HG02610 (cell line): ENCODE measurements around the gene SLC44A4.
"Not testable (repeated sequence)": the region's sequence is repeated elsewhere in the genome, so short reads cannot be mapped to it uniquely, and the experiment has no call there.

Experiments used
- ATAC-seq: cut with Tn5 transposase; IDR thresholded peaks from one replicate; pipeline ENCODE4 v1.9.1; 2021; ENCODE audit warnings: mild to moderate bottlenecking, moderate library complexity; ENCODE audit not compliant: unreplicated experiment

Gene SLC44A4

DNA sequence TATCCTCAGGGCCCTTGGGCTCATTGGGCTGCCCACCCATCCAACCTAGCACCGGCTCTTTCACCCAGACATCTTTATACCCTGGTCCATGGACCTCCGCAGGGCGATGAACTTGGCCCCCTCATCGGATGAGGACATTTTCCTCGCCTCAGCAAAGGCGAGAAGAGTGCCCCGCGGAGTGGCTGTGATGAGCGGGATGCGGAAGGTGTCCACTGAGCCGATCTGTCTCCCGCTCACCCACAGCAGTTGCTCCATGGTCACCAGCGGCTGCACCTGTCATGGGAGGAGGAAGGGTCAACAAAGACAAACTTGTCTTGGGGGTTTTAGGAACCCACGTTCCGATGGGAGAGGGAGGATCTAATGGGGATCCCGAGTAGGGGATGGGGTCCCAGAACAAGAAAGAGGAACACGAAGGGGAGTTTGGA lies 16.9 kb downstream of the SLC44A4 start:
- no peak for ATAC-seq

DNA sequence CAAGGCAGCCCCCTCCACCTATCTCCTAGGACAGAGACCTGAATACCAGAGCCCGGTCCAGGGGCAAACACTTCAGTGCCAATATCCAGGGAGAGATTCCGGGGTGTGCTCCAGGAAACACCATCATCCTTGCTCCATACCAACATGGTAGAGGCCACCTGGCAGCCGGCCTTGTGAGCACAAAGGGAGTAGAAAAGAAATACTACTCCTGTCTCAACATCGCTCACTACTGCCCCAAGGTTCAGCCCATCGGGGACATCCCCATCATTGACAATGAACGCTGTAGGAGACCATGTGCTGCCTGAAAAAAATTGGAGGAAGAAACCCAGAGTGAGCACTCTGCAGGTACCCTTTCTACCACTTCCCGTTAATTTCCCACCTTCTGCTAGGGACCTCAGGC lies 17.6 kb downstream of the SLC44A4 start:
- ATAC-seq: no peak

DNA sequence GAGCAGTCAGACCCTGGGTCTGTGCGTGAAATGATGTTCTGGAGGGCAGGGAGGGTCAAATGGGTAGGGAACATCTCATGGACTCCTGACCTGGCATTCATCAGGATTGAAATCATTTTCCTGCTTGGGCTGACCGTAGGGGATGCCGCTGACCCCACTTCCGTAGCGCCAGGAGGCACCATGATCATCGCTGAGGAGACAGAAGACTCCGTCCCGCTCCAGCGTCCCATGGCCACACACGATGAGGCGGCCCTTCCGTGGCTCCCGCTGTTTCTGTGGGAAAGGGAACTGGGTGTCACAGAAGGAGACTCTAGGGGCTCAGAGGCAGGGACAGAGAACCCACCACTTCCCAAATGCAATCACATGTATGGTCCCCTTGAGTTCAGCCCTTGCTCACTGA lies 18.4 kb downstream of the SLC44A4 start:
- ATAC-seq: no peak

DNA sequence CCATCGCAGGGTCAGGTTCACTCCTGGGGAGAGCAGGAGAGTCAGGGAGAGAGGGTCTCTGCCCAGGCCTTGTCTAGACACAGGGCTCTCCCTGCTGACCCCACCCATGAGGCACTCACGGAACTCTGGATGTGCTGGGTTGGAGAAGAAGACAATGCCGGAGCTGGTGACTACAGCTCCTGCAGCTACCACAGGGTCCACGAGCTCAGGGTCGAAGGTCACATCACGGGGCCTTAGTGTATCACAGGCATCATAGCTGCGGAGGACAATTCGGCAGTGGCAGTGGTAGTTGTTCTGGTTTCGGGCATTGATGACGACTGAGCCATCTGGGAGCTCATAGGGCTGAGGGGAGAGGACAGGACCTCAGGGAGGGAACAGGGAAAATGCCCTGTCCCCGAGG lies 18.9 kb downstream of the SLC44A4 start:
- ATAC-seq: no peak

DNA sequence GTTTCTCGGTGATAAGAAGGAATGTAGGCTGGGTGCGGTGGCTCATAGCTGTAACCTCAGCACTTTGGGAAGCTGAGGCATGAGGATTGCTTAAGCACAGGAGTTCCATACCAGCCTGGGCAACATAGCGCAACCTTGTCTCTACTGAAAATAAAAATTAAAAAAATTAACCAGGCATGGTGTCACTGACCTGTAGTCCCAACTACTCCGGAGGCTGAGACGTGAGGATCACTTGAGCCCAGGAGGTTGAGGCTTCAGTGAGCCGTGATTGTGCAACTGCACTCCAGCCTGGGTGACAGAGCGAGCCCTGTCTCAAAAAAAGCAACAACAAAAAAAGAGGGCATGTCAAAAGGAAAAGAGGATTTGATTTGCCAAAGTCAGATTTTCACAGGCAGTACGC lies 20.1 kb downstream of the SLC44A4 start:
- ATAC-seq: no peak

DNA sequence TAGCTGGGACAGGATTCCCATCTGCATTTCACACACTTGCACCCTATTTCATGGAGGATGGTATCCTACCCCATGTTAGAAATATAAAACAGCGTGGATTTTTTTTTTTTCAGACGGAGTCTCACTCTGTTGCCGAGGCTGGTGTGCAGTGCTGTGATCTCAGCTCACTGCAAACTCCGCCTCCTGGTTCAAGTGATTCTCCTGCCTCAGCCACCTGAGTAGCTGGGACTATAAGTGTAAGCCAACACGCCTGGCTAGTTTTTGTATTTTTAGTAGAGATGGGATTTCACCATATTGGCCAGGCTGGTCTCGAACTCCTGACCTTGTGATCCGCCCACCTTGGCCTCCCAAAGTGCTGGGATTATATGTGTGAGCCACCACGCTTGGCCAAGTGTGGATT lies 21.0 kb downstream of the SLC44A4 start:
- not testable (repeated sequence) for ATAC-seq

DNA sequence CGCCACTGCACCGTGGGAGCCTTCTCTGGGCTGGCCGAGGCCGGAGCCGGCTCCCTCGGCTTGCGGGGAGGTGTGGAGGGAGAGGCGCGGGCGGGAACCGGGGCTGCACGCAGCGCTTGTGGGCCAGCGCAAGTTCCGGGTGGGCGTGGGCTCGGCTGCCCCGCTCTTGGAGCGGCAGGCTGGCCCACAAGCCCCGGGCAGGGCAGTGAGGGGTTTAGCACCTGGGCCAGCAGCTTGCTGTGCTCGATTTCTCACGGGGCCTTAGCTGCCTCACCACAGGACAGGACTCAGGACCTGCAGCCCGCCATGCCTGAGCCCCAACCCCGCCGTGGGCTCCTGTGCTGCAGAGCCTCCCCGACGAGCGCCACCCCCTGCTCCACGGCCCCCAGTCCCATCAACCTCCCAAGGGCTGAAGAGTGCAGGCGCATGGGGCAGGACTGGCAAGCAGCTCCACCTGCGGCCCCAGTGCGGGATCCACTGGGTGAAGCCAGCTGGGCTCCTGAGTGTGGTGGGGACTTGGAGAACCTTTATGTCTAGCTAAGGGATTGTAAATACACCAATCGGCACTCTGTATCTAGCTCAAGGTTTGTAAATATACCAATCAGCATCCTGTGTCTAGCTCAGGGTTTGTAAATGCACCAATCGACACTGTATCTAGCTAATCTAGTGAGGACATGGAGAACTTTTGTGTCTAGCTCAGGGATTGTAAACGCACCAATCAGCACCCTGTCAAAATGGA lies 26.6 kb downstream of the SLC44A4 start:
- ATAC-seq: not testable (repeated sequence)

DNA sequence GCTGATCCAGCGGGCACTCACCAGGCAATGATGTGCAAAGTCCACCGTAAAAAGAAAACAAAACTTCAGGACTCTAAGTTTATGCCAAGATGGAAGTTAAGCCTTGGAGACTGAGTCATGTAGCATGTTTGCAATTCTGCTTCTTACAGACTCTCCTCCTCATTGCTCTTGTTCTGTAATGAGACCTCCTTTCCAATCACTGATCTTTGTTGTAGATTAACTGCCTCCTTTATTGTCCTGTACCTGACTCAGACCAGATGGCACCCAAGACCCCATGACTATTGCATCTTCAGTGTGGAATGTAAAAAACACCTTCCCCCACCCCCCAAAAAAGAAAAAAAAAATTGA lies 27.3 kb downstream of the SLC44A4 start:
- no peak for ATAC-seq

DNA sequence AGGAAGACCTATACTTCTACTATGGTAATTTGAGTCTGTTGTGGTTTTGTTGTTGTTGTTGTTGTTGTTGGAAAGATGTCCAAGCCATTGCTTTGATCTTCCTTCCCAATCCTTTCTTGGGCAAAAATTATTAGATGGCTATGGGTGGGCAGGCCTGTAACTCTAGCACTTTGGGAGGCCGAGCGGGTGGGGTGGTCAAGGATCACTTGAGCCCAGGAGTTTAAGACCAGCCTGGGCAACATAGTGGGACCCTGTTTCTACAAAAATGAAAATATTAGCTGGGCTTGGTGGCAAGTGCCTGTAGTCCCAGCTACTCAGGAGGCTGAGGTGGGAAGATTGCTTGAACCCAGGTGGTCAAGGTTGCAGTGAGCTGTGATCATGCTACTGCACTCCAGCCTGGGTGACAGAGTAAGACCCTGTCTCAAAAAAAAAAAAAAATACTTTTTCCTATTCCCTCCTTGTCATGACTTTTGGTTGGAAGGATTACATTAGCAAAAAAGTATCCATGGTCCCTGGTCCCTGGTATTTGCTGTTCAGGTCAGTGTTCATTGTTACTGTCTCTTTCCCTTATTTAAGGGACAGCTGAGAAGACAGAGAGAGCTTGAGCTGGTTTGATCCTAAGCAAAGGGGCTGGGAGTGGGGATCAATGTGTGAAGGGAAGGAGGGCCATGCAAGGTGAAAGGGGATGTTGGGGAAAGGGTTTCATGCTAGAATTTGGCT lies 27.9 kb downstream of the SLC44A4 start:
- no peak for ATAC-seq

DNA sequence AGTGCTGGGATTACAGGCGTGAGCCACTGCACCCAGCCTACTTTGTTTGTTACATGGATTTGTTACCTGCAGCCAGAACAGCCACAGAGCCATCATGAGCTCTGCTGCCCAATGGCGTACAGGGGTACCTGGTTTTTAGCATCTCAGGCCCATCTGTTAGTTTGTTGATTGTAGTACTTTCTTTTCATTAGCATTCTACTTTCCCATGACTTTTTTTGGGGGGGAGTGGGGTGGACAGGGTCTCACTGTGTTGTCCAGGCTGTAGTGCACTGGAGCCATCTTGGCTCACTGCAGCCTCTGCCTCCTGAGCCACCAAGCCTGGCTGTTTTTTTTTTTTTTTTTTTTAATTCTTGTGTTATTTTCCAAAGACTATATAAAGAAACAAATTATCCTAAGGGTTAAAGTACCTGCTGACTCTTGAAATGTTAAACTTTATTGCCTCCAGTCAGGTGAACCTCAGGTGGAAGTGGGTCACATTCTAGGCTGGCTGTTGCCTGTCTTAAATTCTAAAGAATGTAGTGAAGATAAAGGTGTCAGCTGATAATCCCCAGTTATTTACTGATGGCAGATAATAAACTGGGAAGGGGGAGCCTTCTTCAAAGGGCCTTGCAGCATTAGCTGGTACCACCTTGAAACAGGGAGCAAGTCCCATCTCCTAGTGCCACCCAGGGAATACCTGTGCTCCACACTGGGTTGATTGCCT lies 31.4 kb downstream of the SLC44A4 start:
- no peak for ATAC-seq

DNA sequence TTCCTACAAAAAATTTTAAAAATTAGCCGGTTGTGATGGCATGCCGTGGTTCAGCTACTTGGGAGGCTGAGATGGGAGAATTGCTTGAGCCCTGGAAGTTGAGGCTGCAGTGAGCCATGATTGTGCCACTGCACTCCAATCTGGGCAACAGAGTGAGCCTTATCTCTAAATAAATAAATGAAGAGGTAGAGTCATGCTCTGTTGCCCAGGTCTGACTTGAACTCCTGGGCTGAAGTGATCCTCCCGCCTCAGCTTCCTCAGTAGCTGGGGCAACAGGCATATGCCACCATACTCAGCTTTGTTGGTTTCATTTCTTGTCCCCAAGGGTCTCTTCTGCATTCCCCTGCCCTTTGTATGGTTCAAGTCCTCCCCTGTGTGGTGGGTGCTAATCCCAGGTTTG lies 34.3 kb downstream of the SLC44A4 start:
- no peak for ATAC-seq

DNA sequence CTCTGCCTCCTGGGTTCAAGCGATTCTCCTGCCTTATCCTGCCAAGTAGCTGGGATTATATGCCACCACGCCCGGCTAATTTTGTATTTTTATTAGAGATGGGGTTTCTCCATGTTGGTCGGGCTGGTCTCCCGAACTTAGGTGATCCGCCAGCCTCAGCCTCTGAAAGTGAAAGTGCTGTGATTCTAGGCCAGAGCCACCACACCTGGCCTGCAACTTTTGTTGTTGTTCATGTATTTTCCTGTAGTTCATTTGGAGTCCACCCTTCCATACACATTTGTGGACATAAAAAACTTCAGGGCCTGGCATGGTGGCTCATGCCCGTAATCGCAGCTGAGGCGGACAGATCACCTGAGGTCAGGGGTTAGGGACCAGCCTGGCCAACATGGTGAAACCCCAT lies 36.7 kb downstream of the SLC44A4 start:
- ATAC-seq: no peak

DNA sequence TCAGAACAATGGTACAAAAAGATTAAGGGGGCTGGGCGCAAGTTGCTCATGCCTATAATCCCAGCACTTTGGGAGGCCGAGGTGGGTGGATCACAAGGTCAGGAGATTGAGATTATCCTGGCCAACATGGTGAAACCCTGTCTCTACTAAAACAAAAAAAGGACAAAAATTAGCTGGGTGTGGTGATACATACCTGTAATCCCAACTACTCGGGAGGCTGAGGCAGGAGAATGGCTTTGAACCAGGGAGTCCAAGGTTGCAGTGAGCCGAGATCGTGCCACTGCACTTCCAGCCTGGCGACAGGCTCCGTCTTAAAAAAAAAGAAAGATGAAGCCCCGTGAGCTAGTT lies 39.0 kb downstream of the SLC44A4 start:
- not testable (repeated sequence) for ATAC-seq

DNA sequence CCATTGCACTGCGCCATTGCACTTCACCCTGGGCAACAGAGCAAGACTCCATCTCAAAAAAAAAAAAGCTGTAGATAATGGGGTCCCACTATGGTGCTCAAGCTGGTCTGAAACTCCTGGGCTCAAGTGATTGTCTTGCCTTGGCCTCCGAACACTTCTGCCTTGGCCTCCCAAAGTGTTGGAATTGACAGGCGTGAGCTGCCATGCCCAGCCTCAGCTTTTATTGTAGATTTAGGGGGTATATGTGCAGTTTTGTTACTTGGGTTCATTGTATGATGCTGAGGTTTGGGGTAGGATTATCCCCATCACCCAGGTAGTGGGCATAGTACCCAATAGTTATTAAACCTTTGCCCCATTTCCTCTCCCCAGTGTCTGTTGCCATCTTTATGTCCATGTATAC lies 39.8 kb downstream of the SLC44A4 start:
- no peak for ATAC-seq

DNA sequence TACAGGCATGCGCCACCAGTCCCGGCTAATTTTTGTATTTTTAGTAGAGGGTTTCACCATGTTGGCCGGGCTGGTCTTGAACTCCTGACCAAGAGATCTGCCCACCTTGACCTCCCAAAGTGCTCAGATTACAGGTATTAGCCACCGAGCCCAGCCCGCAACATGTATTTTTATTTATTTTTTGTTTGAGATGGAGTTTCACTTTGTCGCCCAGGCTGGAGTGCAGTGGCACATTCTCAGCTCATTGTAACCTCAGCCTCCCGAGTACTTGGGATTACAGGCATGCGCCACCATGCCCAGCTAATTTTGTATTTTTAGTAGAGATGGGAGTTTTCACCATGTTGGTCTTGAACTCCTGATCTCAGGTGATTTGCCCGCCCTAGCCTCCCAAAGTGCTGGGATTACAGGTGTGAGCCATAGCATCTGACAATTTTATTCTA lies 40.7 kb downstream of the SLC44A4 start:
- not testable (repeated sequence) for ATAC-seq

DNA sequence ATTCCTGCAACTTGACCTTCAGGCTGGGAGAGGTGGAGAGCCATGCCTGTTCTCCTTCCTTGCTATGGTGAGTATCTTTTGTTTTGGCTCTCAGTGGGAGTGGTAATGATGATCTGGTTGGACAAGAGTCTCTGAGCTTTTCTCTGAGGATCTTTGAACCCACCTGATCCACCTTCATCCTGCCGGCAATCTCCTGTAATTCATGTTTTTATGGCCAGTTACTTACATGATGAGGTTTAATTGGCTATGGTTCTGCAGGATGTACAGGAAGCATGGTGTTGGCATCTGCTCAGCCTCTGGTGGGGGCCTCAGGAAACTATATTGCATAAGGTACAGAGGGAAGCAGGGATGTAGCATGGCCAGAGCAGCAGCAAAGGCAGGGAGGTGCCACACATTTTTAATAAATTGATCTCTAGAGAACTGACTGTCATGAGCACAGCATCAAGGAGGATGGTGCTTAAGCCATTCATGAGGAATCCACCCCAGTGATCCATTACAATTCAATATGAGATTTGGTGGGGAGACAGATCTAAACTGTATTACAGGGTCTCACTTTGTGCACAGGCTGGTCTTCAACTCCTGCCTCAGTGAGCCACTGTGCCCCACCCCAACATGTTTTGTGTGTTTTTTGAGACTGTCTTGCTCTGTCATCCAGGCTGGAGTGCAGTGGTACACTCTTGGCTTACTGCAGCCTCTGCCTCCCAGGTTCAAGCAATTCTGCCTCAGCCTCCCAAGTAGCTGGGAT lies 41.3 kb downstream of the SLC44A4 start:
- ATAC-seq: no peak

DNA sequence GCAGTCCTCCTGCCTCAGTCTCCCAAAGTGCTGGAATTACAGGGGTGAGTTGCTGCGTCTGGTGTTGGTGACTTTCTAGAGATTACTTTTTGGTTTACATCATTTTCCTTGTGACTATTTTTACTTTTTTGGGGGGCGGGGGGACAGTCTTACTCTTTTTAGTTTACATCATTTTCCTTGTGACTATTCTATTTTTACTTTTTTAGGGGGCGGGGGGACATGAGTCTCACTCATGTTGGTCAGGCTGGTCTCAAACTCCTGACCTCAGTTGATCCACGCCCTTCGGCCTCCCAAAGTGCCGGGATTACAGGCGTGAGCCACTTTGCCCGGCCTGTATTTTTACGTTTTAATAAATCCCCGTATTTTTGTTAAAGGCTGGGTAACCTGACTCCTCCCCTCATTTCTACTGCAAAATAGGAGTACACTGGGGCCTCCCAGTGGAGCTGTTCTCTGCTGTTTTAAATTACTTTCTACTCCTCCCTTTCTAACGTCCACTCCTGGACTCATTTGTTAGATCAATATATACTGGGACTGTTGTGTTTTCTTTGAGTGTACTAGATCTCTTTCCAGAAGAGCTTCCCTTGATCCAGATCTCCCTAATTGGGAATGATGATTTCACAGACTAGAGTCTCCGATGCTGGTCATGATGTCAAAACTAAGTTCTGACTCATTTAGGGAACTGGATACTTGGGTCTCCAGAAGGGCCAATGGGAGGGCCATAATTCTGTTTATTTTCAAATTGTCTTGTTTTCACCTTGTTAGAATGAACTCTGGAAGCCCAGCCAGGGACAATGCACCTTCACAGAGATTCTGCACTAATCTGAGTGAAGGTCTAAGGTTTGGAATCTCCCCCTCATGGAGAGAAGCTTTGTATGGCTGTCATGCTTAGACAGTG lies 42.1 kb downstream of the SLC44A4 start:
- no peak for ATAC-seq

DNA sequence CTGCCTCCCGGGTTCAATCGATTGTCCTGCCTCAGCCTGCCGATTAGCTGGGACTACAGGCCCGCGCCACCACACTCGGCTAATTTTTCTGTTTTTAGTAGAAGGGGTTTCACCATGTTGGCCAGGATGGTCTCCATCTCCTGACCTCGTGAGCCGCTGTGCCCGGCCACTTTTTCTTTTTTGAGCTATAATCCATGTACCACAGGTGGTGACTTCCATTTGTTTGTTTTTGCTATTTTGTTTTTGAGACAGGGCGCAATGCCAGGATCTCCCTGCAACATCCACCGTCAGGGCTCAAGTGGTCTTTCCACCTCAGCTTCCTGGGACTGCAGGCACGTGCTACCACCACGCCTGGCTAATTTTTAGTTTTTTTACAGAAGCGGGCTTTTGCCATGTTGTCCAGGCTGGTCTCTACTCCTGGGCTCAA lies 42.7 kb downstream of the SLC44A4 start:
- no peak for ATAC-seq

DNA sequence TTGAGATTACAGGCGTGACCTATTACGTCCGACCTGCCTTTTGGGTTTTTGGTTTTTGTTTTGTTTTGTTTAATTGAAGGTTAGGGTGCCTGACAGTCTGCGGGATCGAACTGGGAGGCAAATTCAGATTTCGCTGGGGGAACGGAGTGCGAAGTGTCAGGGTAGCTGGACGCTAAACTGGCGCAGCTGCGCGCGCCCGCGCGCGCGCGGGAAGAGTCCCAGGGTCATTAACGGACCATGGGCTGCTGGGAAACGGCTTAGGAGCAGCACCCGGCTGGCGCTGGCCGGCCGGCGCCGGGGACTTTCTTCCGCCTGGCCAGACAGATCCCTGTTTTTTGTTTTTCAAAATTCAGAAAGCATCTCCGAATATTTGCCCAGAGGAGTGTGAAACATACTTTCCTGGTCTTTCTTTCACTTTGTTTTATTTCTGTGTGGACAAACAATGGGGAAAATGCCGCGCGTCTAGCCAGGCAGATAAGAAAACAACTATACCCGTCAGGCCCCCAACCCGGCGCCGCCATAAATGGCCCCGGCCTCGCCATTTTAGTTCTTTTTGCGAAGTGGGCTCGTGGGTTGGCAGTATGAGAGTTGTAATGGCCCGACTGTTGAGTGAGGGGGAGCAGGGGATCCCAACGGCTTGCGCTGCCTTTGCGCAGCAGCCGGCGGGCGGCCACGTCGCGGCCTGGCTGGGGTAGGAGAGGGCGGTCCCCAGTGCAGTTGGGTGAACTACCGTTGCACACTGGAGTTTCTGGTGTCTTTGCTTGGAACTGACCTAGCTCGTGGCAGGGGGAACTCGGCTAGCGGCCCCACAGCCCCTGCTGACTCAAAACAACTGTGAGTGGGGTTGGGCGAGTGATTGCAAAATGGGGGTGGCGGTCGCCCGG lies 44.2 kb downstream of the SLC44A4 start:
- ATAC-seq: peak; percentile 52
